HCT116 (cell line): ENCODE results near the gene MATCAP1. TPM values are rescaled to one million over a fixed set of nuclear protein-coding genes. Genes with fewer than 3 reads are reported as not detected.

Experiments
- ATAC-seq: fragments of 200-7000 bp; cut with Tn5 transposase; 2 replicates; pipeline ENCODE4 v1.9.1; 2020; ENCODE audit warnings: mild to moderate bottlenecking, moderate library complexity
- BruUV-seq: library from RNA; stranded (reverse); fragments of 400-500 nt; replicated peaks from 2 replicates; lab custom pipeline; 2021; lab: Mats Ljungman, UMichigan
- CTCF ChIA-PET: fragments of 300-600 bp; sonication (Branson Sonifier 250); formaldehyde crosslinking; loops from one replicate; lab custom pipeline; 2021; ENCODE audit warnings: antibody characterized with exemption; lab: Charles Lee
- POLR2A ChIA-PET: fragments of 300-600, 350-600 bp; sonication (Branson Sonifier 250); formaldehyde crosslinking; loops from one replicate; lab custom pipeline; 2021; ENCODE audit warnings: antibody characterized with exemption; lab: Charles Lee
- RAD21 ChIA-PET, 2 experiments: fragments of 300-600 bp; sonication (Branson Sonifier 250); formaldehyde crosslinking; loops; one replicate each; lab custom pipeline; 2023; ENCODE audit warnings: low total read pairs in 2 of 2; ENCODE audit not compliant: uncharacterized antibody in 2 of 2, unreplicated experiment in 2 of 2, low non-redundant PET in 1 of 2; lab: Charles Lee
- DNase-seq: peaks from one replicate; pipeline ENCODE4 v3.0.0-alpha.2; 2010; ENCODE audit warnings: low read depth, low spot score
- H2AFZ ChIP-seq: fragments of 200-600 bp; shearing (Covaris generic), sonication (generic); 2 replicates; pipeline ENCODE4 v1.6.1; 2017; ENCODE audit warnings: low read depth, mixed run types, mixed read lengths, antibody characterized with exemption, low read length; ENCODE audit not compliant: poor library complexity, severe bottlenecking
- H3K27ac ChIP-seq: 2 replicates; pipeline ENCODE4 v1.5.1; 2012; ENCODE audit warnings: low read depth, low read length
- H3K27me3 ChIP-seq: fragments of 200-600 bp; sonication (generic); 2 replicates; pipeline ENCODE4 v1.6.1; 2016; ENCODE audit warnings: mixed run types, low read length, mixed read lengths; ENCODE audit not compliant: insufficient read depth
- H3K36me3 ChIP-seq, 2 experiments: fragments of 200-500 bp in 1 of 2; fragments of 200-600 bp in 1 of 2; sonication (Bioruptor generic) in 1 of 2; sonication (generic) in 1 of 2; 2 replicates each; pipeline versions ENCODE4 v1.5.1 to v1.6.1; 2014 to 2016; ENCODE audit warnings: low read length in 2 of 2, inconsistent platforms in 1 of 2, mixed read lengths in 1 of 2, mixed run types in 1 of 2; ENCODE audit not compliant: insufficient read depth in 2 of 2, control insufficient read depth in 1 of 2
- H3K4me1 ChIP-seq, 2 experiments: fragments of 200-600 bp in 1 of 2; sonication (generic) in 1 of 2; 2 replicates each; pipeline versions ENCODE4 v1.5.1 to v1.6.1; 2012 to 2017; ENCODE audit warnings: low read length in 2 of 2, inconsistent platforms in 1 of 2, mild to moderate bottlenecking in 1 of 2, mixed read lengths in 1 of 2, mixed run types in 1 of 2, moderate library complexity in 1 of 2; ENCODE audit not compliant: insufficient read depth in 2 of 2, control insufficient read depth in 1 of 2
- H3K4me2 ChIP-seq: fragments of 200-600 bp; sonication (generic); 2 replicates; pipeline ENCODE4 v1.6.1; 2017; ENCODE audit warnings: mixed run types, low read length, mixed read lengths
- H3K4me3 ChIP-seq, 2 experiments: fragments of 200-600 bp in 1 of 2; sonication (generic) in 1 of 2; replicated peaks in 1 of 2; 2 replicates each; pipeline ENCODE4 v1.5.1; 2011 to 2016; ENCODE audit warnings: low read length in 2 of 2, control low read depth in 1 of 2, low read depth in 1 of 2, mild to moderate bottlenecking in 1 of 2, mixed read lengths in 1 of 2, mixed run types in 1 of 2
- H3K79me2 ChIP-seq: fragments of 200-600 bp; sonication (generic); 2 replicates; pipeline ENCODE4 v1.6.1; 2017; ENCODE audit warnings: mild to moderate bottlenecking, mixed run types, low read length, moderate library complexity, mixed read lengths; ENCODE audit not compliant: insufficient read depth
- H3K9ac ChIP-seq: fragments of 200-600 bp; sonication (generic); 2 replicates; pipeline ENCODE4 v1.6.1; 2016; ENCODE audit warnings: low read length, mixed read lengths
- H3K9me2 ChIP-seq: fragments of 200-600 bp; sonication (generic), shearing (Covaris generic); 2 replicates; pipeline ENCODE4 v1.6.1; 2017; ENCODE audit warnings: mixed run types, mild to moderate bottlenecking, moderate library complexity; ENCODE audit not compliant: insufficient read depth
- H3K9me3 ChIP-seq, 2 experiments: fragments of 200-500 bp in 1 of 2; fragments of 200-600 bp in 1 of 2; sonication (Bioruptor generic) in 1 of 2; sonication (generic) in 1 of 2; 2 replicates each; pipeline ENCODE4 v1.6.1; 2014 to 2017; ENCODE audit warnings: low read length in 2 of 2, mixed read lengths in 2 of 2, inconsistent platforms in 1 of 2, low read depth in 1 of 2, mild to moderate bottlenecking in 1 of 2, mixed run types in 1 of 2, moderate library complexity in 1 of 2; ENCODE audit not compliant: control insufficient read depth in 1 of 2, insufficient read depth in 1 of 2
- H4K20me1 ChIP-seq: fragments of 200-600 bp; sonication (generic), shearing (Covaris generic); 2 replicates; pipeline ENCODE4 v1.6.1; 2017; ENCODE audit warnings: mixed run types, mild to moderate bottlenecking, moderate library complexity; ENCODE audit not compliant: insufficient read depth
- EGR1 ChIP-seq: IDR thresholded peaks from 2 replicates; pipeline ENCODE4 v1.6.1; 2012; ENCODE audit warnings: low read depth
- EZH2 ChIP-seq: fragments of 200-600 bp; sonication (generic); IDR thresholded peaks from 2 replicates; pipeline ENCODE4 v1.6.1; 2017; ENCODE audit warnings: antibody characterized with exemption, mixed run types
- JUND ChIP-seq: IDR thresholded peaks from 2 replicates; pipeline ENCODE4 v1.6.1; 2012
- POLR2A ChIP-seq: IDR thresholded peaks from 2 replicates; pipeline ENCODE4 v1.7.0; 2011; ENCODE audit warnings: borderline replicate concordance; ENCODE audit not compliant: insufficient read depth, insufficient read length; ENCODE audit errors: extremely low read depth
- RAD21 ChIP-seq: IDR thresholded peaks from 2 replicates; pipeline ENCODE4 v1.6.1; 2012; ENCODE audit warnings: low read depth, mild to moderate bottlenecking
- SIN3A ChIP-seq: IDR thresholded peaks from 2 replicates; pipeline ENCODE4 v1.6.1; 2012; ENCODE audit warnings: low read depth
- SP1 ChIP-seq: IDR thresholded peaks from 2 replicates; pipeline ENCODE4 v1.6.1; 2012; ENCODE audit warnings: low read depth
- TCF7L2 ChIP-seq: IDR thresholded peaks from 2 replicates; pipeline ENCODE4 v1.7.0; 2011; ENCODE audit warnings: borderline replicate concordance, inconsistent platforms; ENCODE audit not compliant: insufficient read depth, insufficient read length; ENCODE audit errors: extremely low read depth
- YY1 ChIP-seq: IDR thresholded peaks from 2 replicates; pipeline ENCODE4 v1.6.1; 2011; ENCODE audit warnings: low read length, low read depth, moderate library complexity, mild to moderate bottlenecking; ENCODE audit not compliant: insufficient replicate concordance; ENCODE audit errors: extremely low read depth
- ZFX ChIP-seq: fragments of 450-650 bp; IDR thresholded peaks from 2 replicates; pipeline ENCODE4 v1.6.1; 2017
- intact Hi-C: fragments of 100-400 bp; cut with micrococcal nuclease; formaldehyde crosslinking; loops from 2 replicates; pipeline ENCODE4 v1.10.0; 2022
- total RNA-seq: library from RNA; stranded (reverse); gene quantifications from one replicate; pipeline ENCODE4 v1.2.1, GENCODE V29; 2021; ENCODE audit not compliant: unreplicated experiment
- TF ChIP-seq, protein P1 (sequence below): IDR thresholded peaks from 2 replicates; pipeline ENCODE4 v1.6.1; 2012
- TF ChIP-seq, protein P2 (sequence below), 3 experiments: fragments of 200-600 bp in 1 of 3; sonication (generic) in 1 of 3; IDR thresholded peaks in 2 of 3; conservative IDR thresholded peaks in 1 of 3; 2 replicates each; pipeline ENCODE4 v1.5.1; 2012 to 2017; ENCODE audit warnings: low read depth in 2 of 3, low read length in 2 of 3, antibody characterized with exemption in 1 of 3, borderline replicate concordance in 1 of 3, control low read depth in 1 of 3, mild to moderate bottlenecking in 1 of 3, mixed read lengths in 1 of 3, mixed run types in 1 of 3, moderate library complexity in 1 of 3; ENCODE audit not compliant: insufficient read depth in 1 of 3
- TF ChIP-seq, protein P3 (sequence below): IDR thresholded peaks from 2 replicates; pipeline ENCODE4 v1.6.1; 2012; ENCODE audit warnings: low read depth

MATCAP1 gene
- total RNA-seq, 1 experiment from 2014 or later, result 38.7 TPM

DNA sequence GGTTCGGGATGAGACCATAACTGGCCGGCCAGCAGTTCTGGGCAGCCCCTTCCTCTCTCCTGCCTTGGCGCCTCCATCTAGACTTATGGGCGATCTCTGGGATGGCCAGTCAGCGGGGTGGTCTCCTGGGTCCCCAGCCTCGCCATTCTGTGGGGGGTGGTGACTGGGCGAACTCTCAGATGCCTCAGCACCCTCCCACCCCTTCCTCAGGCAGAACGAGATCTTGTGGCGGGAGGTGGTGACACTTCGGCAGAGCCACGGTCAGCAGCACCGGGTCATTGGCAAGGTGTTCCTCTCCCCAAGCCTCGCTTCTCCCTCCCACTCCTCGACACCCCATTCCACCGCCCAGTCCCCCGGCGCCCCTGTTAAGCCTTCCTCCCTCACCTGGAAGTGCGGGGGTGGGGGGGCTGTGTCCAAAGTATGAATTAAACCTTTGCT is 17.6 kb downstream of the MATCAP1 start:
- no peaks in the 10 kb centered on the region for H3K27me3 ChIP-seq
- intact Hi-C loops, result no loop called here
- no peaks in the 10 kb centered on the region for H4K20me1 ChIP-seq
- H3K79me2 ChIP-seq, result peaks cover 3% of the 10 kb centered on the region; the same call in 1 of the 2 replicates
- H3K9ac ChIP-seq, result no peak overlapping the region
- H3K27ac ChIP-seq, result no peak overlapping the region
- ATAC-seq, result no peak
- H3K9me2 ChIP-seq, result no peaks in the 10 kb centered on the region
- H3K4me1 ChIP-seq, result peaks cover 32 to 40% of the 10 kb centered on the region in 2 experiments
- H3K9me3 ChIP-seq, result no peaks in the 10 kb centered on the region
- ChIA-PET CTCF (interaction anchor here (0.8 to 5.6 kb wide), 2 partner anchors 7 to 148 kb away, joined by 3 to 52 read pairs; partner anchors contain the start of genes FBXL8 and TRADD), POLR2A (no interaction called here), RAD21 (no interaction called here)
- no peak for DNase-seq
- no peak overlapping the region for H3K4me3 ChIP-seq
- H3K4me2 ChIP-seq, result no peak overlapping the region
- no TSS peak for BruUV-seq
- no peak for TF ChIP-seq EZH2
- TF ChIP-seq, protein P1, sequence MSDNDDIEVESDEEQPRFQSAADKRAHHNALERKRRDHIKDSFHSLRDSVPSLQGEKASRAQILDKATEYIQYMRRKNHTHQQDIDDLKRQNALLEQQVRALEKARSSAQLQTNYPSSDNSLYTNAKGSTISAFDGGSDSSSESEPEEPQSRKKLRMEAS, result no peak
- no peak for TF ChIP-seq SP1
- no peak for TF ChIP-seq EGR1
- TF ChIP-seq ZFX, result no peak
- TF ChIP-seq SIN3A, result no peak
- no peak for TF ChIP-seq POLR2A
- TF ChIP-seq TCF7L2, result no peak
- no peaks in the 10 kb centered on the region for H3K36me3 ChIP-seq
- no peak overlapping the region for H2AFZ ChIP-seq

DNA sequence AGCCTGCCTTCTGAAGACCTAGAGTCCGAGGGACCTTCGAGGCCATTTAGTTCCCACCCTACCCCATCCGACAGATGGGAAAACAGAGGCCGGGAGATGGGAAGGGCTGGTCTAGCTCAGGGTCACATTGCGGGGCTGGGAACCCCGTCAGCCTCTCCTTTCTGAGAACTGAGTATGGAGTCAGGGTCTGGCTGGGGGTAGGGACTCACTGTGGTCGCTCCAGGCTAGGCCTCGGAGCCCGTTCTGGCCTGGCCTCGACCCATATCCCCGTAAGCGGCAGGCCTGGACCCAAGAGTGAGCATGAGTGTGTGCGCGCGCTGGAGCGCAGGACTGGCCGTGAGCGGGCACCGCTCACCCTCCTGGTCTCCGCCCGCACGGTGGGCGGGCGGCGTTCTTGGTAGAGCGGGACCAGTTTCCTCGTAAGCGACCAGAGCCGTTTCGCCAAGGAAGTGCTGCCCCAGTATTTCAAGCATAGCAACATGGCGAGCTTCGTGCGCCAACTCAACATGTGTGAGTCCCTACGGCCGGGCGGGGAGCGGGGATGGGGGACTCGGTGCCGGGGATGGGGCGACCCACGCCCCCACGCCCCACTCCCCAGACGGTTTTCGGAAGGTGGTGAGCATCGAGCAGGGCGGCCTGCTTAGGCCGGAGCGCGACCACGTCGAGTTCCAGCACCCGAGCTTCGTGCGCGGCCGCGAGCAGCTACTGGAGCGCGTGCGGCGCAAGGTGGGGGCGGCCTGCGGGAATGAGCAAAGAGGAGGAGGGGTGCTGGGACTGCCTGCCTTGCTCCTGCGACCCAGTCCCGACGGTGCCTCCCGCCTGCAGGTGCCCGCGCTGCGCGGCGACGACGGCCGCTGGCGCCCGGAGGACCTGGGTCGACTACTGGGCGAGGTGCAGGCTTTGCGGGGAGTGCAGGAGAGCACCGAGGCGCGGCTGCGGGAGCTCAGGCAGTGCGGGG is 18.4 kb downstream of the MATCAP1 start:
- Histone ChIP-seq H4K20me1 (no peaks in the 10 kb centered on the region), H2AFZ (no peak overlapping the region), H3K4me1 (peaks cover 27 to 40% of the 10 kb centered on the region in 2 experiments), H3K27me3 (no peaks in the 10 kb centered on the region), H3K4me3 (peak overlapping the region in 1 of 2 experiments; percentile 26; a peak in 1 of 4 replicates), H3K27ac (peak overlapping the region; percentile 58; the same call in 1 of the 2 replicates), H3K4me2 (peak overlapping the region; percentile 65), H3K79me2 (no peaks in the 10 kb centered on the region; the same call in 1 of the 2 replicates), H3K36me3 (no peaks in the 10 kb centered on the region), H3K9me2 (no peaks in the 10 kb centered on the region), H3K9me3 (no peaks in the 10 kb centered on the region), H3K9ac (peak overlapping the region; percentile 52; the same call in 1 of the 2 replicates)
- ATAC-seq, result no peak
- ChIA-PET POLR2A (no interaction called here), RAD21 (no interaction called here), CTCF (no interaction called here)
- DNase-seq, result no peak
- intact Hi-C loops, result no loop called here
- no TSS peak for BruUV-seq
- TF ChIP-seq RAD21 (no peak), JUND (no peak), YY1 (no peak)
- TF ChIP-seq, protein P2, sequence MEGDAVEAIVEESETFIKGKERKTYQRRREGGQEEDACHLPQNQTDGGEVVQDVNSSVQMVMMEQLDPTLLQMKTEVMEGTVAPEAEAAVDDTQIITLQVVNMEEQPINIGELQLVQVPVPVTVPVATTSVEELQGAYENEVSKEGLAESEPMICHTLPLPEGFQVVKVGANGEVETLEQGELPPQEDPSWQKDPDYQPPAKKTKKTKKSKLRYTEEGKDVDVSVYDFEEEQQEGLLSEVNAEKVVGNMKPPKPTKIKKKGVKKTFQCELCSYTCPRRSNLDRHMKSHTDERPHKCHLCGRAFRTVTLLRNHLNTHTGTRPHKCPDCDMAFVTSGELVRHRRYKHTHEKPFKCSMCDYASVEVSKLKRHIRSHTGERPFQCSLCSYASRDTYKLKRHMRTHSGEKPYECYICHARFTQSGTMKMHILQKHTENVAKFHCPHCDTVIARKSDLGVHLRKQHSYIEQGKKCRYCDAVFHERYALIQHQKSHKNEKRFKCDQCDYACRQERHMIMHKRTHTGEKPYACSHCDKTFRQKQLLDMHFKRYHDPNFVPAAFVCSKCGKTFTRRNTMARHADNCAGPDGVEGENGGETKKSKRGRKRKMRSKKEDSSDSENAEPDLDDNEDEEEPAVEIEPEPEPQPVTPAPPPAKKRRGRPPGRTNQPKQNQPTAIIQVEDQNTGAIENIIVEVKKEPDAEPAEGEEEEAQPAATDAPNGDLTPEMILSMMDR (IDR thresholded peaks at IDR 0.05 in 2 of 3, conservative IDR thresholded peaks at IDR 0.05 in 1 of 3; ENCODE audit: borderline replicate concordance in 1 of 3, insufficient read depth in 1 of 3, low read depth in 2 of 3, low read length in 2 of 3), result no peak
- TF ChIP-seq, protein P3, sequence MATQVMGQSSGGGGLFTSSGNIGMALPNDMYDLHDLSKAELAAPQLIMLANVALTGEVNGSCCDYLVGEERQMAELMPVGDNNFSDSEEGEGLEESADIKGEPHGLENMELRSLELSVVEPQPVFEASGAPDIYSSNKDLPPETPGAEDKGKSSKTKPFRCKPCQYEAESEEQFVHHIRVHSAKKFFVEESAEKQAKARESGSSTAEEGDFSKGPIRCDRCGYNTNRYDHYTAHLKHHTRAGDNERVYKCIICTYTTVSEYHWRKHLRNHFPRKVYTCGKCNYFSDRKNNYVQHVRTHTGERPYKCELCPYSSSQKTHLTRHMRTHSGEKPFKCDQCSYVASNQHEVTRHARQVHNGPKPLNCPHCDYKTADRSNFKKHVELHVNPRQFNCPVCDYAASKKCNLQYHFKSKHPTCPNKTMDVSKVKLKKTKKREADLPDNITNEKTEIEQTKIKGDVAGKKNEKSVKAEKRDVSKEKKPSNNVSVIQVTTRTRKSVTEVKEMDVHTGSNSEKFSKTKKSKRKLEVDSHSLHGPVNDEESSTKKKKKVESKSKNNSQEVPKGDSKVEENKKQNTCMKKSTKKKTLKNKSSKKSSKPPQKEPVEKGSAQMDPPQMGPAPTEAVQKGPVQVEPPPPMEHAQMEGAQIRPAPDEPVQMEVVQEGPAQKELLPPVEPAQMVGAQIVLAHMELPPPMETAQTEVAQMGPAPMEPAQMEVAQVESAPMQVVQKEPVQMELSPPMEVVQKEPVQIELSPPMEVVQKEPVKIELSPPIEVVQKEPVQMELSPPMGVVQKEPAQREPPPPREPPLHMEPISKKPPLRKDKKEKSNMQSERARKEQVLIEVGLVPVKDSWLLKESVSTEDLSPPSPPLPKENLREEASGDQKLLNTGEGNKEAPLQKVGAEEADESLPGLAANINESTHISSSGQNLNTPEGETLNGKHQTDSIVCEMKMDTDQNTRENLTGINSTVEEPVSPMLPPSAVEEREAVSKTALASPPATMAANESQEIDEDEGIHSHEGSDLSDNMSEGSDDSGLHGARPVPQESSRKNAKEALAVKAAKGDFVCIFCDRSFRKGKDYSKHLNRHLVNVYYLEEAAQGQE, result no peak
